Neutrophil (primary cell): ENCODE measurements around the gene CNNM1.

Experiments
- H3K27ac ChIP-seq: fragments of 200-600 bp; sonication (generic); 2 replicates; pipeline ENCODE4 v1.5.1; 2016; ENCODE audit warnings: mild to moderate bottlenecking, moderate library complexity
- H3K27me3 ChIP-seq: fragments of 200-600 bp; sonication (generic); 2 replicates; pipeline ENCODE4 v1.6.0; 2016; ENCODE audit warnings: mild to moderate bottlenecking
- H3K36me3 ChIP-seq: fragments of 200-600 bp; sonication (generic); 2 replicates; pipeline ENCODE4 v1.5.1; 2017
- H3K4me1 ChIP-seq, 2 experiments: fragments of 200-600 bp in 1 of 2; sonication (generic) in 1 of 2; 1 replicate in 1 of 2; 2 replicates in 1 of 2; pipeline versions ENCODE4 v1.5.1 to v1.6.1; 2013 to 2016; ENCODE audit warnings: low read depth in 1 of 2, low read length in 1 of 2, mild to moderate bottlenecking in 1 of 2, moderate library complexity in 1 of 2; ENCODE audit not compliant: control insufficient read depth in 1 of 2, insufficient read depth in 1 of 2
- H3K4me3 ChIP-seq, 2 experiments: fragments of 200-600 bp in 1 of 2; sonication (generic) in 1 of 2; 1 replicate in 1 of 2; 2 replicates in 1 of 2; pipeline ENCODE4 v1.5.1; 2013 to 2016; ENCODE audit warnings: low read depth in 1 of 2, low read length in 1 of 2, mild to moderate bottlenecking in 1 of 2, moderate library complexity in 1 of 2
- H3K9me3 ChIP-seq: fragments of 200-600 bp; sonication (generic); 2 replicates; pipeline ENCODE4 v1.5.1; 2016
- TF ChIP-seq, protein P1 (sequence below): fragments of 200-600 bp; sonication (generic); IDR thresholded peaks from 2 replicates; pipeline ENCODE4 v1.5.1; 2016; ENCODE audit warnings: antibody characterized with exemption

Gene CNNM1

DNA sequence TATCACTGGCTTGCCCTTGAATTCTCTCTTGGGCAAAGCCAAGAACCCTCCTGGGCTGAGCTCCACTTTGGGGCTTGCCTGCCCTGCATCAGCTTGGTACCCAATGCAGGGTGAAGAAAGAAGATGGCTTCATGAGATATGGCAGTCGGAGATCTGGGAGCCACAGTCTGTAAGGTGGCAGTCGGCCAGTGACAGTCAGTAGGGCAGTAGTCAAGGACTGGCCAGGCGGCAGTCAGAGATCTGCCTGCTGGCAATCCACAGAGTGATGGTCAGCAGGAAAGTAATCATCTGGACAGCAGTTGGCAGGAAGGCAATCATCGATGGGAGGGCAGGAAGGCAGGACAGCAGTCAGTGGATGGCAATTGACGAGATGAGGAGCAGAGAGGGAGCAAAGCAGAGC lies 32.6 kb upstream of the CNNM1 start:
- Histone ChIP-seq H3K4me3 (no peak overlapping the region), H3K4me1 (no peaks in the 10 kb centered on the region), H3K27me3 (no peaks in the 10 kb centered on the region), H3K36me3 (no peaks in the 10 kb centered on the region), H3K9me3 (no peaks in the 10 kb centered on the region), H3K27ac (no peak overlapping the region)
- TF ChIP-seq, protein P1, sequence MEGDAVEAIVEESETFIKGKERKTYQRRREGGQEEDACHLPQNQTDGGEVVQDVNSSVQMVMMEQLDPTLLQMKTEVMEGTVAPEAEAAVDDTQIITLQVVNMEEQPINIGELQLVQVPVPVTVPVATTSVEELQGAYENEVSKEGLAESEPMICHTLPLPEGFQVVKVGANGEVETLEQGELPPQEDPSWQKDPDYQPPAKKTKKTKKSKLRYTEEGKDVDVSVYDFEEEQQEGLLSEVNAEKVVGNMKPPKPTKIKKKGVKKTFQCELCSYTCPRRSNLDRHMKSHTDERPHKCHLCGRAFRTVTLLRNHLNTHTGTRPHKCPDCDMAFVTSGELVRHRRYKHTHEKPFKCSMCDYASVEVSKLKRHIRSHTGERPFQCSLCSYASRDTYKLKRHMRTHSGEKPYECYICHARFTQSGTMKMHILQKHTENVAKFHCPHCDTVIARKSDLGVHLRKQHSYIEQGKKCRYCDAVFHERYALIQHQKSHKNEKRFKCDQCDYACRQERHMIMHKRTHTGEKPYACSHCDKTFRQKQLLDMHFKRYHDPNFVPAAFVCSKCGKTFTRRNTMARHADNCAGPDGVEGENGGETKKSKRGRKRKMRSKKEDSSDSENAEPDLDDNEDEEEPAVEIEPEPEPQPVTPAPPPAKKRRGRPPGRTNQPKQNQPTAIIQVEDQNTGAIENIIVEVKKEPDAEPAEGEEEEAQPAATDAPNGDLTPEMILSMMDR: no peak

DNA sequence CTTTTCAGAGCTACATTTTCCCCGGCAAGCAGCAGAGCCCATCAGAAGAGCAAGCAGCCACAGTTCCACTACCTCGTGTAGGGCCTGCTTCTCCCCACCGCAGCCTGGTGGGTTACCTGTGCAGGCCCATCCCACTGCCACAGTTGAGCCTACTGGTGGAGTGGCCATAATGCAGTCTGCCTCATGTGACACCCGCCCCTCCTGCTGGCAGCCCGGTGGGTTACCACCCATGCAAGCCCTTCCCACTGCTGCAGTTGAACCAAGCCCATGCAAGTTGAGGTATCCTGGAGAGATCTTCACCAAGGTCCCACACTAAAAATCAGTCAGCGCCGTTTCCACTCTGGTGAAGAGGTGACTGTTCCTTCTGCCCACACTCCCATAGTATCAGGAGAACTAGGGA lies 32.1 kb upstream of the CNNM1 start:
- H3K27ac ChIP-seq: no peak overlapping the region
- H3K4me1 ChIP-seq: no peaks in the 10 kb centered on the region
- no peak overlapping the region for H3K4me3 ChIP-seq
- H3K27me3 ChIP-seq: no peaks in the 10 kb centered on the region
- TF ChIP-seq, protein P1: no peak
- no peaks in the 10 kb centered on the region for H3K9me3 ChIP-seq
- no peaks in the 10 kb centered on the region for H3K36me3 ChIP-seq

DNA sequence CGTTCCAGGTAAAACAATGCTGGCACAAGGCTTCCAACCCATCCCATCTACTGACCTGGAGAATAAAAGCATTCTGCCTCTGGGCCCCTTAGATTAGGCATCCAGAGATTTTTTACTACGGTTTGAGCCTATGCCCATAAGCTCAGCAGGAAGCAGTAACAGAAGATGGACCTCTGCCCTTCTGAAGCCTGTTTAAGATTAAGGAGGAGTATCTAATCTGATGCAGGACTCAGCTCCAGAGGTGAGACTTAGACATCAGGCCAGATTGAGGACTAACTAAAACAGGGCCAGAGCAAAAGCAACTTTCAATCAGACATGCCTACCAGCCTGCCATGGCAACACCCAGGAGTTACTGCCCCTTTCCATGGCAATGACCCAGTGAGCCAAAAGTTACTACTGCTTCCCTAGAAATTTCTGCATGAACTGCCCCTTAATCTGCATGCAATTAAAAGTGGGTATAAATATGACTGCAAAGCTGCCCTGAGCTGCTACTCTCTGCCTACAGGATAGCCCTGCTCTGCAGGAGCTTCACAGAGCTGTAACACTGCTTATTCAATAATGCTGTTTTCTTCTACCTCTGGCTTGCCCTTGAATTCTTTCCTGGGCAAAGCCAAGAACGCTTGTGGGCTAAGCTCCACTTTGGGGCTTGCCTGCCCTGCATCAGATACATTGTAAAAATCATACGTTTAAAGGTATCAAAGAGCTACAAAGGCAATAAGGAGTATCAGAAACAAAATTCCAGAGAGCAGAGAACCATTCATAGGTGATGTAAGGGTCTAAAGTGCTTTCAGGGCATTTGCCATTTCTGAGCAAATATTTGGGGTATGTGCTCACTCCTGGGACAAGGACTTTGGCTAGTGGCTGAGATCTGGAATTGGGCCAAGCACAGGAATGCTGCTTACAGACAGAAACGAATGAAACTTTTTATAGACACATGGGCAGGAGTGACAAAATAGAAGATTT lies 25.0 kb upstream of the CNNM1 start:
- Histone ChIP-seq H3K27ac (no peak overlapping the region), H3K36me3 (no peaks in the 10 kb centered on the region), H3K4me1 (no peaks in the 10 kb centered on the region), H3K27me3 (peaks cover 24% of the 10 kb centered on the region), H3K9me3 (no peaks in the 10 kb centered on the region), H3K4me3 (no peak overlapping the region)
- TF ChIP-seq, protein P1: no peak

DNA sequence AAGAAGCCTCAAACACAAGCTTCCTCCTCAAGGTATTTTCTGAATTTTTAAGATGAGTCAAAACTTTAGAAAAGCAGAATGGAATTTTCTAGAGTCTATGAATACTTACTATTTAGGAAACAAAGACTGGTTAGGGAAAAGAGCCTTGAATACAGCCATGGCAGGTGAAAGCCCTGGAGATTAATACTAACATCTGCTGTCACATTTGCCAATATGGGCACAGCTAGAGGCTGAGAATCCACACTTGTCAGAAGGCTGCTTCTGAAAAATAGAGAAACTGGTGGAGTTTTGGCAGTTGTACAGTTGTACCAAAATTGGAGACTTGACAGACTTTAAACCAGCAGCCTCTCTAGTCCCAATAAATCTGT lies 24.3 kb upstream of the CNNM1 start:
- H3K4me3 ChIP-seq: no peak overlapping the region
- H3K9me3 ChIP-seq: no peaks in the 10 kb centered on the region
- peaks cover 24% of the 10 kb centered on the region for H3K27me3 ChIP-seq
- no peaks in the 10 kb centered on the region for H3K36me3 ChIP-seq
- TF ChIP-seq, protein P1: no peak
- no peaks in the 10 kb centered on the region for H3K4me1 ChIP-seq
- H3K27ac ChIP-seq: no peak overlapping the region

DNA sequence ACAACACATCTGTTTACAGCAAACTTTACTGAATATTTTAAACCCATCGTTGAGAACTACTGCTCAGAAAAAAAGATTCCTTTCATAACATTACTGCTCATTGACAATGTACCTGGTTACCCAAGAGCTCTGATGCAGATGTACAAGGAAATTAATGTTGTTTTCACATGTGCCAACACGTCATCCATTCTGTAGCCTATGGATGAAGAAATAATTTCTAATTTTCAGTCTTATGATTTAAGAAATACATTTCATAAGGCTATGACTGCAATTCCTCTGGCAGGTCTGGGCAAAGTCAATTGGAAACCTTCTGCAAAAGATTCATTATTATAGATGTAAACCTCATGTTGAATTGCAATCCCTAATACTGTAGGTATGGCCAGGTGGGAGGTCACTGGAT lies 16.7 kb upstream of the CNNM1 start:
- H3K4me1 ChIP-seq: no peaks in the 10 kb centered on the region
- no peaks in the 10 kb centered on the region for H3K27me3 ChIP-seq
- H3K4me3 ChIP-seq: no peak overlapping the region
- TF ChIP-seq, protein P1: no peak
- H3K27ac ChIP-seq: no peak overlapping the region
- no peaks in the 10 kb centered on the region for H3K36me3 ChIP-seq
- no peaks in the 10 kb centered on the region for H3K9me3 ChIP-seq
